ENCODE data around the gene EPB41L4B.
"Not testable (repeated sequence)": the region's sequence is repeated elsewhere in the genome, so short reads cannot be mapped to it uniquely, and the experiment has no call there.

Gene EPB41L4B

DNA sequence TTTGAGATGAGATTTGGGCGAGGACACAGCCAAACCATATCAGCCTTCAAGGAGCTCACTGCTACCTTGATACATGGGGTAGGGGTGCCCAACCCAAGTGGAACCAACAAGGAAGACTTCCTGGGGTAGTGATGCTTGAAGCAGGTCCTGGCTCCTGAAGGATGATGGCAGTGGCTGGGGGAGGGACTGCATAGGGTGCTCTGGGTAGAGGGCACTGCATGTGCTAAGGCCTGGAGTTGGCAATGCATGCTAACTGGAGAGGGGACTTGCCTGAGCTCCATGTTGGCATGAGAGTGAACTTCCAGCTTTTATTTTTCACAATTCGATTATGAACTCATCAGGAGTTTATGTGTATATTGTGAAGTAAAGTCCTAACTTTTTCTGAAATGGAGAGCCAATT, 95.2 kb downstream of the EPB41L4B start:
- no peaks in the 10 kb centered on the region for H3K36me3 ChIP-seq (ENCODE audit: control insufficient read depth, insufficient read depth, low read length)
- no peaks in the 10 kb centered on the region for H3K4me1 ChIP-seq (ENCODE audit: control insufficient read depth, insufficient read depth, low read length)
- no peak overlapping the region for H3K9ac ChIP-seq (ENCODE audit: low read length)
- no peak overlapping the region for H3K4me3 ChIP-seq (ENCODE audit: low read length)
- H3K27me3 ChIP-seq (ENCODE audit: control insufficient read depth, insufficient read depth, low read length), result no peaks in the 10 kb centered on the region
- no peak overlapping the region for H3K27ac ChIP-seq (ENCODE audit: low read depth, low read length)

DNA sequence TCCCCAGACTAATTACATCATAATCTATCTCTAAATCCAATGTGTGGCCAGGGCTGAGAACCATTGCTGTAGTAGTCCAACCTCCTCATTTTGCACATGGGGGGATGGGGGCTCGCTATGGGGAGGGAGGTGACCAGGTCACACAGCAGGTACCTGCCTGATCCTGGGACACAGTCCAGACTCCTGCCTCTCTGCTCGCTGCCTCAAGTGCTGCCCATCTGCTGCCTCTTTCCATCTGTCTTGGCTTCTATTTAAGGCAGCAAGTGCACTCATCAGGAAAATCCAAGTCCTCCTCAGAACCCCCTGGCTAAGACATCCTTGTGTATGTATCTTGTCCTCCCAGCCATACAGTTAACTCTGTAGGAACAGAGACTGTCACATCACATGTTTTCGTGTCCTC, 96.1 kb downstream of the EPB41L4B start:
- no peaks in the 10 kb centered on the region for H3K36me3 ChIP-seq (ENCODE audit: control insufficient read depth, insufficient read depth, low read length)

DNA sequence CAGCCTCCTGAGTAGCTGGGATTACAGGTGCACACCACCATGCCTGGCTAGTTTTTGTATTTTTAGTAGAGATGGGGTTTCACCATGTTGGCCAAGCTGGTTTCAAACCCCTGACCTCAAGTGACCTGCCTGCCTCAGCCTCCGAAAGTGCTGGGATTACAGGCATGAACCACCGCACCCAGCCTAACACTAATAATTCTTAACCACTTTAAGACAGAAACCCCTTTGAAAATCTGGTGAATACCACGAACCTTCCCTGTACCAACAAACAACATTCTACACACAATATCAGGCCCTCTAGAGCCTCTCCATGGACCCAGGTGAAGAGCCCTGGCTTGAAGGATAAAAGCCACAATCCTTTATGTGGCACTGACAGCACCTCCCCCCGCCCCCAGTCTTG, 102.6 kb downstream of the EPB41L4B start:
- H3K36me3 ChIP-seq (ENCODE audit: control insufficient read depth, insufficient read depth, low read length); H3K4me3 ChIP-seq (ENCODE audit: low read length); H3K4me1 ChIP-seq (ENCODE audit: control insufficient read depth, insufficient read depth, low read length); H3K27me3 ChIP-seq (ENCODE audit: control insufficient read depth, insufficient read depth, low read length); H3K27ac ChIP-seq (ENCODE audit: low read depth, low read length); H3K9ac ChIP-seq (ENCODE audit: low read length): not testable (repeated sequence)

More for the DNA sequence above, 96.1 kb downstream of the EPB41L4B start:
- Histone ChIP-seq H3K4me1 (ENCODE audit: control insufficient read depth, insufficient read depth, low read length) (no peaks in the 10 kb centered on the region), H3K9ac (ENCODE audit: low read length) (no peak overlapping the region), H3K4me3 (ENCODE audit: low read length) (no peak overlapping the region), H3K27ac (ENCODE audit: low read depth, low read length) (no peak overlapping the region), H3K27me3 (ENCODE audit: control insufficient read depth, insufficient read depth, low read length) (no peaks in the 10 kb centered on the region)

DNA sequence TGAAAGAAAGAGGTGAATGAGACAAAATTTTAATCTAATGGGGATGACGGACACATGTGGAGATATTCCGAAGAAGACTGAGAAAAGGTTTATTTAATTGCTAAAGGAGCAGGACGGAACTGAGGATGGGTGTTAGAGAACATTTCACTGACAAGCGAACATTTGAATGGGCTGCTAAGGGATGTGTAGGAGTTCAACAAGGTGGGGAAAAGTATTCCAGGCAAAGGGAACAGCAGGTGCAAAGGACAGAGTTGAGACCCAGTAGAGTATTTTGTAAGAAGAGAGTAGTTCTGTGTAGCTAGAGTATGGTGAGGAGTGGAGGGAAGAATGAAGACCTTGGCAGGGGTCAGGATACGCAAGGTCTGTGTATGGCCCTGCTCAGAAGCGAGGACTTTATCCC, 106.4 kb downstream of the EPB41L4B start:
- H3K4me3 ChIP-seq (ENCODE audit: low read length), result no peak overlapping the region
- H3K27me3 ChIP-seq (ENCODE audit: control insufficient read depth, insufficient read depth, low read length), result no peaks in the 10 kb centered on the region
- no peaks in the 10 kb centered on the region for H3K4me1 ChIP-seq (ENCODE audit: control insufficient read depth, insufficient read depth, low read length)
- no peak overlapping the region for H3K9ac ChIP-seq (ENCODE audit: low read length)
- H3K27ac ChIP-seq (ENCODE audit: low read depth, low read length), result no peak overlapping the region
- H3K36me3 ChIP-seq (ENCODE audit: control insufficient read depth, insufficient read depth, low read length), result no peaks in the 10 kb centered on the region

DNA sequence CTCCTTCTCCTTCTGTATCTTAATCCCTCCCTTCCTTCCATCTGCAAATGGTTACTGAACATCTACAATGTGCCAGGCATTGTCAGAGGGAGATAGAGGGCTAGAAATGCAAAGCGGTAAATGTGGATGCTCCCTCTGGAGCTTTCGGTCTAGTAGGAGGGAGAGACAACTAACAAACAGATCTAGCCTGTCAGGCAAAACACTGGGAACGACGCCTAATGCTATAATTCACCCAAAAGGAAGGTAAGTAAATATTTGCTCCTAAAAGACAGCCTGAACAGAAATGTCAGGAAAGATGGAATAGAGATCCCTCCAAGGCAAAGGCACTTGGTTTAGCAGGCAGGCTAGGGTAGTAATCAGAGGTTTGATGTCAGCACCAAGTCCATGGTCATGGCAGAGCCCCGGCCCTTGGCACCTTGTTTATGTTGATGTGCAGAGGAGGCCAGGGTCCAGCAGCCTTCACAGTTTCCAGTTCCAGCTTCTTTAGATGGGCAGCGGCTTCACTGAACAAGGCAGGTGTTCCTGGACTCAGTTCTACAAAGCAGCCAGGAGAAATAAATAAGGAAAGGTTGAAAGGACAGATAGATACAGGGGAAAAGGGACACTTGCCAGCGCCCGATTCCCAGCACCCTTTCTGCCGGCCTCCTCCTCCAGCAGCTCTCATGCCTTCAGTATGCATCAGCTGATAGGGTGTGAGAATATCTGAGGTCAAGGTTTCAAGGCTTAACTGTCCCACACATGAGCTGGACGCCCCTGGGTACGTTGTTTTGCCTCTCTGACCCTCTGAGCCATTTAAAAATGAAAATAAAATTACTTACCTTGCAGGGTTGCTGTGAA, 107.4 kb downstream of the EPB41L4B start:
- Histone ChIP-seq H3K27me3 (ENCODE audit: control insufficient read depth, insufficient read depth, low read length) (no peaks in the 10 kb centered on the region), H3K4me3 (ENCODE audit: low read length) (no peak overlapping the region), H3K4me1 (ENCODE audit: control insufficient read depth, insufficient read depth, low read length) (no peaks in the 10 kb centered on the region), H3K9ac (ENCODE audit: low read length) (no peak overlapping the region), H3K27ac (ENCODE audit: low read depth, low read length) (no peak overlapping the region), H3K36me3 (ENCODE audit: control insufficient read depth, insufficient read depth, low read length) (no peaks in the 10 kb centered on the region)

DNA sequence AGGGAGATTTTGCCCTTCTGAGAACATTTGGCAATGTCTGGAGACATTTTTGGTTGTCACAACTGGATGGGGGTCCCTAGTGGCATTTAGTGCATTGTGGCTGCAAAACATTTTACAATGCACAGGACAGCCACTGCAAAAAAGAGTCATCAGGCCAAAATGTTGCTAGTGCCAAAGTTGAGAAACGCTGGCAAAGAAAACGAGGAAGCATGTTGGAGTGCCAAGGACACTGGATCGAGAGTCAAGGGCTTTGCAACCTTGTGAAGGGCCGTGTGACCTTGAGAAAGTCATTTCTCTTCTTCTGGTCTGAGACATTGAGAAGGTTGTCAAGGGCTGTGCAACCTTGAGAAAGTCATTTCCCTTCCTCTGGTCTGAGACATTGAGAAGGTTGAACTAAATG, 108.1 kb downstream of the EPB41L4B start:
- Histone ChIP-seq H3K4me1 (ENCODE audit: control insufficient read depth, insufficient read depth, low read length) (no peaks in the 10 kb centered on the region), H3K27ac (ENCODE audit: low read depth, low read length) (no peak overlapping the region), H3K9ac (ENCODE audit: low read length) (no peak overlapping the region), H3K27me3 (ENCODE audit: control insufficient read depth, insufficient read depth, low read length) (no peaks in the 10 kb centered on the region), H3K4me3 (ENCODE audit: low read length) (no peak overlapping the region), H3K36me3 (ENCODE audit: control insufficient read depth, insufficient read depth, low read length) (no peaks in the 10 kb centered on the region)

DNA sequence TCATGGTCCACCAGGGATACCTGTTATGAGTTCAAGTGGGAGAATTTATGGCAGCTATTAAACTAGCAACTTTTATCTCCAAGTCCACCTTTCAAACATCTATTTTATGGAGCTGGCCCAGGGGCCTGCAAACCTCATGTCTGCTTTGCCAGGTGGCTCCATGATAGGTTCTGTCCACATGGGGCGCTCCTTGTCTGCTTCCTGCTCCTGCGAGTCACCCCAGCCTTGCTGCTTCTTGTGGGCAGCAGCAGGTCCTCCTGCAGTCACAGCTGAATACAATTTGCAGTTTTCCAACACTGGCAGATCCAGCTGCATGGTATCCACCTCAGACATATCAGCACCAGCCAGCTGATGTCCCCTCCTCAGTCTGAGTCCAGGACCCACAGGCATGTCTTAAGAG, 114.2 kb downstream of the EPB41L4B start:
- Histone ChIP-seq H3K4me3 (ENCODE audit: low read length) (no peak overlapping the region), H3K27ac (ENCODE audit: low read depth, low read length) (no peak overlapping the region), H3K36me3 (ENCODE audit: control insufficient read depth, insufficient read depth, low read length) (no peaks in the 10 kb centered on the region), H3K4me1 (ENCODE audit: control insufficient read depth, insufficient read depth, low read length) (no peaks in the 10 kb centered on the region), H3K9ac (ENCODE audit: low read length) (no peak overlapping the region), H3K27me3 (ENCODE audit: control insufficient read depth, insufficient read depth, low read length) (no peaks in the 10 kb centered on the region)

DNA sequence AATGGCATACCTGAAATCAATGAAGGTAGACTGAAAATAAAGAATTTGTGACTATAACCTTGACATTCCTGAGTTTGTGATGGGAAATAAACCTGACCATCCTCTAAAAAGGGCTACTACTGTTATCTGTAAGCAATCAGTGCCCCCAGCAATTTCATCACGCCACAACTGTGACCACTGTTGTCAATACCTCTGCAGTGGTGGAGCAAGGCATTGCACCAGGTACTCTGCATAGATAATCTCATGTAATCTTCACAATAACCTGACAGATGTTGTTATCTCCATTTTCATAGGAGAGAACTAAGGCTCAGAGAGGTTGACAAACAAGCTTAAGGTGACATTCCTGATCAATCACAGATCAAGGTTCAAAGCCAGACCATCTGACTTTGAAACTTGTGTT, 115.3 kb downstream of the EPB41L4B start:
- no peaks in the 10 kb centered on the region for H3K4me1 ChIP-seq (ENCODE audit: control insufficient read depth, insufficient read depth, low read length)
- no peaks in the 10 kb centered on the region for H3K36me3 ChIP-seq (ENCODE audit: control insufficient read depth, insufficient read depth, low read length)
- no peak overlapping the region for H3K9ac ChIP-seq (ENCODE audit: low read length)
- no peaks in the 10 kb centered on the region for H3K27me3 ChIP-seq (ENCODE audit: control insufficient read depth, insufficient read depth, low read length)
- no peak overlapping the region for H3K4me3 ChIP-seq (ENCODE audit: low read length)
- no peak overlapping the region for H3K27ac ChIP-seq (ENCODE audit: low read depth, low read length)

DNA sequence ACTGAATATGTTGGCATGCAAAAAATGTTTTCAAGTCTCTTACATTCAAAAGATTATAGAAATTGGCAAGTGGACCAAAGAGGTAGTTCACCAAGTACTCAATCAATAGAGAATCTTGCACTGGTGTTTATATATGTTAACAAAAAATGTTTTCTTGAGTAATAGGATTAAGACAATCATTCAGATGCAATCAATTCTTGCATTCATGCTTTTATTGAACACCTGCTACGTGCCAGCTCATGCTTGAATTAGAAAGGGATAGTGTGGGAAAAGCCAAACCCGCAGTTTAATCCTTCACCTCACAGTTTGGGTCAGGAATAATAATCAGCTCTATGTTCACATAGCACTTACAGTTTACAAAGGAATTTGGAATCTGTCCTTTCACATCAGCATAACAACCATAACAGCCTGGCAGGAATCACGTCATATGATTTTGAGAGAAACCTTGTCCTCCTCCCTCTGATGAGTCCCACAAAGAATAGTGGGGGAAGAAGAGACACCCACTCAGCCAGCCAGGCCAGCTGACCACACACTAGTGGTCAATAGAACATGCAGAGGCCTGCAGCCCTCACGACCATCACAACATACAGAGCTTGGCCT, 117.0 kb downstream of the EPB41L4B start:
- H3K36me3 ChIP-seq (ENCODE audit: control insufficient read depth, insufficient read depth, low read length), result no peaks in the 10 kb centered on the region
- no peak overlapping the region for H3K4me3 ChIP-seq (ENCODE audit: low read length)
- H3K9ac ChIP-seq (ENCODE audit: low read length), result no peak overlapping the region
- no peak overlapping the region for H3K27ac ChIP-seq (ENCODE audit: low read depth, low read length)
- H3K27me3 ChIP-seq (ENCODE audit: control insufficient read depth, insufficient read depth, low read length), result no peaks in the 10 kb centered on the region
- H3K4me1 ChIP-seq (ENCODE audit: control insufficient read depth, insufficient read depth, low read length), result no peaks in the 10 kb centered on the region

DNA sequence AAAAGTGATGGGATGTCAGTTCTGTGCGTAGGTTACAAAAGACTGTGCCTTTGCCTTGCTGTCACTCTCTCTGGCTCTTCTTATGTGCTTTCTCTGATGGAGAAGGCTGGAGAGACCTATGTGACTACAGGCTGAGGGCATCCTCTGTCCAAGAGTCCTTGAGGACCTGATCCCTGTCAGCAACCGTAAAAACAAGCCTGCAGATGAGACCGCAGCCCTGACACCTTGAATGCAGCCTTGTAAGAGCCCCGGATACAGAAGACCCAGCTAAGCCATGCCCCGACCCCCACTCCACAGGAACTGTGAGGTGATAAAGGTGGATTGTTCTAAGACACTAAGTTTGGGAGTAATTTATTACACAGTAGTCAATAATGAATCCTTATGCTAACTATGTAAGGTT, 121.2 kb downstream of the EPB41L4B start:
- Histone ChIP-seq H3K27ac (ENCODE audit: low read depth, low read length) (no peak overlapping the region), H3K27me3 (ENCODE audit: control insufficient read depth, insufficient read depth, low read length) (no peaks in the 10 kb centered on the region), H3K4me1 (ENCODE audit: control insufficient read depth, insufficient read depth, low read length) (no peaks in the 10 kb centered on the region), H3K4me3 (ENCODE audit: low read length) (no peak overlapping the region), H3K9ac (ENCODE audit: low read length) (no peak overlapping the region), H3K36me3 (ENCODE audit: control insufficient read depth, insufficient read depth, low read length) (no peaks in the 10 kb centered on the region)

DNA sequence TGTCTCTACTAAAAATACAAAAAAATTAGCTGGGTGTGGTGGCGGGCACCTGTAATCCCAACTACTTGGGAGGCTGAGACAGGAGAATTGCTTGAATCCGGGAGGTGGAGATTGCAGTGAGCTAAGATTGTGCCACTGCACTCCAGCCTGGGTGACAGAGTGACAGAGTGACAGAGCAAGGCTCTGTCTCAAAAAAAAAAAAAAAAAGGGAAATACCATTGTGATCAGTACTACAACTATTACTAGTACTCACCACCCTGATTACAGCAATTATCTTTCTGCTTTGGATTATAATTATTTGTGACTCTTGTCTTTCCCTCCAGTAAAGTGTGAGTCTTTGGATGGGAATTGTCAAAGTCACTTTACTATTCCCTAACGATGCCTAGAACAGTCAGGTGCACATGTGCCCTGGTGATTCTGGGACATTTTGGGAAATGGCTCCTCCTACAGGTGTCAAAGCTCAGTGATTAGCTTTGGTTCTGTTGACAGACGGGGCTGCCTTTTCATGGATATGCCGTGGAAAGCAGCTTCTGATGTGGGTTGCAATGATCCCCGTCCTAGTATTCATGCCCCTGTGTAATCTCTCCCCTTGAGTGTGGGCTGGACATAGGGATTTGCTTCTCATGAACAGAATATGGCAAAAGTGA, 122.0 kb downstream of the EPB41L4B start:
- Histone ChIP-seq H3K27me3 (ENCODE audit: control insufficient read depth, insufficient read depth, low read length) (no peaks in the 10 kb centered on the region), H3K9ac (ENCODE audit: low read length) (no peak overlapping the region), H3K4me1 (ENCODE audit: control insufficient read depth, insufficient read depth, low read length) (no peaks in the 10 kb centered on the region), H3K36me3 (ENCODE audit: control insufficient read depth, insufficient read depth, low read length) (no peaks in the 10 kb centered on the region), H3K27ac (ENCODE audit: low read depth, low read length) (no peak overlapping the region), H3K4me3 (ENCODE audit: low read length) (no peak overlapping the region)

DNA sequence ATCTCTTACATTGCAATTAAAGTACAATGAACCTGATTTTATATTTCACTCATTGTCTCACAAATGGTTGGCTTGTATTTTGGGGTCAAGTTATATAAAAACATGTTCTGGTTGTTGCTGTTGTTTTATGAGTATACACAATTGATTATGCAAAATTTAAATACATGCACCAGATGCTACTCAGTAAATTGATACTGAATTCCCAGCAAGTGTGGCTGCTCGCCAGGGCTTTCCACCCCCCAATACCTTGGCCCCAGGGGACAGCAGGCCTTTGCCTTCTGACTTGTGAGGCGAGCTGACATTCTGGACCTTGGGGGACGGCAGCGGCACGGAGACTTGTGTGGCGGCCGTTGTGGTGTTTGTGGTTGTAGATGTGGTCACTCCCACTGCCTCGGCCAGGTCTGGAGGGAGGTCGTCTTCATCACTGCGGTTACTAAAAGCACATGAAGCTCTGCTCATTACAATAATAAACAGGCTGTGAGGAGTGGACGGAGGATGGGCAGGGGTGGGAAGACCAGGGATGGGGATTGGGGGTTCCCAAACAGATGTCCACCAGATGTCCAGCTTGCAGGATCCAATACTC, 126.8 kb downstream of the EPB41L4B start:
- Histone ChIP-seq H3K27me3 (ENCODE audit: control insufficient read depth, insufficient read depth, low read length) (no peaks in the 10 kb centered on the region), H3K9ac (ENCODE audit: low read length) (no peak overlapping the region), H3K27ac (ENCODE audit: low read depth, low read length) (no peak overlapping the region), H3K4me3 (ENCODE audit: low read length) (no peak overlapping the region), H3K4me1 (ENCODE audit: control insufficient read depth, insufficient read depth, low read length) (no peaks in the 10 kb centered on the region), H3K36me3 (ENCODE audit: control insufficient read depth, insufficient read depth, low read length) (no peaks in the 10 kb centered on the region)

Data from rectal smooth muscle tissue (tissue), 1 donor.